GM12892 (cell line): Measurements from ENCODE around the gene PROKR1.

Experiments
- DNase-seq: peaks from one replicate; pipeline ENCODE4 v3.0.0; 2011; ENCODE audit not compliant: insufficient read length
- FAIRE-seq: peaks from 2 replicates; lab custom pipeline; 2011; peaks lifted over from hg19 to GRCh38; lab: Jason Lieb, UNC
- POLR2A ChIP-seq: IDR thresholded peaks from 2 replicates; pipeline ENCODE4 v1.6.1; 2011; ENCODE audit warnings: low read depth, low read length, control low read depth
- POLR2AphosphoS5 ChIP-seq: IDR thresholded peaks from 2 replicates; pipeline ENCODE4 v1.6.1; 2011; ENCODE audit warnings: low read depth, low read length, control low read depth
- TAF1 ChIP-seq: IDR thresholded peaks from 2 replicates; pipeline ENCODE4 v1.6.1; 2011; ENCODE audit warnings: low read depth, mild to moderate bottlenecking, control low read depth, low read length, borderline replicate concordance

The PROKR1 gene

DNA sequence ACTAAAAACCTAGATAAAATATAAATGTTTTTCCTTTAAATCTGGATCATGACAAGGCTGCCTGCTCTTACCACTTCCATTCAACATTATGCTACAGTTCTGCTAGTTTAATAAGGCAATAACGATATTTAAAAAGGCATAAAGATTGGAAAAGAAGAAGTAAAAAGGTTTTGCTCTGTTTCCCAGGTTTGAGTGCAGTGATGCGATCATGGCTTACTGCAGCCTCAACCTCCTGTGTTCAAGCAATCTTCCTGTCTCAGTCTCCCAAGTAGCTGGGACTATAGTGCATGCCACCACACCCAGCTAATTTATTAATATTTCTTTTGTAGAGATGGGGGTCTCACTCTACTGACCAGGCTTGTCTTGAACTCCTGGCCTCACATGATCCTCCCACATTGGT, 40.8 kb downstream of the PROKR1 start:
- no peak for DNase-seq
- no peak for FAIRE-seq
- no peak for TF ChIP-seq POLR2A
- TF ChIP-seq TAF1 = no peak
- TF ChIP-seq POLR2AphosphoS5 = no peak

DNA sequence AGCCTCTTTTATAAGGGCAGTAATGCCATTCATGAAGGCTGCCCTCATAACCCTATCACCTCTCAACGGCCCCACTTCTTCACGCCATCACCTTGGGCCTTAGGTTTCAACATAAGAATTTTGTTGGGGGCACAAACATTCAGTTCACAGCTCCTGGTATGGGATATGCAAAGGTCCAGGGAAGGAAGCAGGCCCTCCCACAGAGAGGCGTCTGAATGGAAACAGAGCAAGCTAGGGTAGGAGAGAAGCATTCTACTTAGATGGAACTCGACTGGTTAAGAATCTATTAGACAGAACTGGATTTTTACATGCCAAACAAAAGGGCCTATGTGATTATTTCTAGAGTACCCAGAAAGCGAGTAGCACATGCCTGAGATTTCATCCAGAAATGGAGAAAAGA, 42.8 kb downstream of the PROKR1 start:
- FAIRE-seq (no peak), DNase-seq (no peak)
- TF ChIP-seq POLR2AphosphoS5 = no peak
- no peak for TF ChIP-seq TAF1
- TF ChIP-seq POLR2A = no peak

DNA sequence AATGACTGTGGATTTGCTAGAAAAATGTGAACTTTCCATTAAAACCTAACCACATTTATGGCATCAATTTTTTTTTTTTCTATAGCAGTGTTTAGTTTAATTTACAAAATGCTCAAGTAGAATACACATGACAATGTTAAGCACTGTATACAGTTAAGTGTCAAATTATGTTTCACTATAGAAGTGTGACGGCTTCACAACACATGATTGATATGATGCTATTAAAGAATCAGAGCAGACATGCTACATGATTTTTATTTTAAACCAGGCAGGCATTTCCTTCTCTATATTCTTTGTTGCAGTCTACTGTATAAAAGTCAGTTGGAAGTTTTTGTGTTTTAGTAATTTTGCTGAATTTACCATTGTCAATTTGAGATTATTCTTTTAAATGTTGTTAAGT, 43.6 kb downstream of the PROKR1 start:
- FAIRE-seq (peak; percentile 42), DNase-seq (no peak)
- TF ChIP-seq POLR2A (no peak), TAF1 (no peak), POLR2AphosphoS5 (no peak)

DNA sequence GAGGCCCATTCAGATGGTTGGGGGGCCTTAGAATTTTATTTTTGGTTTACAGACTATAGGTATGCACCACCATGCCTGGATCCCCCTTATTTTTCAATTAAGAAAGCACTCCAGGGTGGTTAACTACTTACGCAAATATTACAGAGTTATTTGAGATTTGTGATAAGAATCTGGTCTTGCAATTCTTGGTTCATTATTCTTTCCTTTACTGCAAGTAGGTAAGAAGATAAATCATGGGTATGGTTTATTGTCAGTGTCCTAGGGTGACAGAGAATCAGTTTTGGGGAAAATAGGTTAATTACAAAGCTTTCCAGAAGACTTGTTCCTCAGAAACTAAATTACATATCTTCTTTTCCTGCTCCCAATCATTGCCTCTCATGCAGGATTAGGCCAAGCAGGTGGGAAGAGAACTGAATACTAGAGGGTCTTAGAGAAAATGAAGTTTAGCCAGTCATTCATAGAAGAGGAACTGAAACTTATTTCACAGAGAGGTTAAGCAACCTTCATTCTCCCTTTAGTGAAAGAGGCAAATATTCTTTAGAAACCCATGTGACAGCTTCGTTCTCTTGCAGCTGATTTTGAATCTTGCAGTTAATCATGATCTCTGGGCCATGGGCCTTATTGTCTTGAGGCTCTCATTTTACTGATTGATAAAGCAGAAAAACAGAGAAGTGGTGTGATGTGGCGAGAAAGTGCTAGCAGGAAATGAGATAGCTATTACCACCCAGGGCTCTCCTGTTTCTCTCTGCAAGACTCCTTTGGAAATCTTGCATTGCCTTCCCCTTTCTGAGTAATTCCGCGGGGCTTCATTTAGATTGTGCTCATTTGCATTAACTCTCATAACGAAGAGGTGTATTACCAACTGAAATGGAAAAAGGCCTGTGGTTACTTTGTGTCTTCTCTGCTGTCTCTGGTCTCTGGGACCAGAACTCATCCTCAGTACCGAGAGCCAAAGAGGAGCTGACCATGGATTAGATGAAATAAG, 46.5 kb downstream of the PROKR1 start:
- TF ChIP-seq POLR2A (no peak), POLR2AphosphoS5 (0 out of 2 replicates have a peak, but pooled peaks have one; percentile 35), TAF1 (no peak)
- peak; percentile 98 for FAIRE-seq
- DNase-seq = no peak

DNA sequence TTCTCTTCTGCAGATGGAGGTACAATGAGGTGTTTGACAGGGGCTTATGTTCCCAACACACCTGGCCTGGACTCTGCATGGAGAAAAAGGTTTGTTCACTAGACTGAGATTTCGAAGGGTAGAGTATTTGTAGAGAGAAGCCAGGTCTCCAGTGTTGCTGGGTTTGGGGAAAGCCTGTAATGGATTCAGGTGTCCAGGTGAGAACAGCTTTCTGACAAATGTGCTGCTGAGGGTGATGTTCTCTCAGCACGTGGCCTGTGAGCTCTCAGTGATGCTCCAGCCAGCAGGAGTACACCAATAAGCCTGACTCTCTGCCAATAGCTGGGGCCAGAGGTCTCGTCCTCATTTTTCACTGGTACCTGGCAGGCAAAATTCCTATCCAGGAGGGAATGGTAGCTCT, 47.5 kb downstream of the PROKR1 start:
- FAIRE-seq (peak; percentile 27), DNase-seq (no peak)
- TF ChIP-seq POLR2A = no peak
- TF ChIP-seq TAF1 = no peak
- no peak for TF ChIP-seq POLR2AphosphoS5

DNA sequence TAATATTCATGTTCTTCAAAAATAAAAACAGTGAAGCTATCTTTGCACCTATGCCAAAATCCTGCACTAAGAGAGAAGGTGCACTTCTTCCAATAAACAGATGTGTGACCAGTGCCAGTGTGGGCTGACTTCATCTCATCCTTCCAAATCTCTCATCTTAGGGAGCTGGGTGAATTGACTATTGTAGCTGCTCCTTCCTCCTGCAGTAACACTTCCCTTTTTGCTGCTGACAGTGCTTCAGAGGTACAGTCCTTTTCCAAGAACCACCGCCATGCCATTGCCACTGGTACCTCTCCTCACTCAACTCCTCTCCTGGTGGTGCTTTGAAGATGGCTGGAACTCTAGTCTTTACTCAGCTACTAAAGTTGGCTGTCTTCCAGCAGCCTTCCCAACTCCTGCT, 49.1 kb downstream of the PROKR1 start:
- FAIRE-seq (peak; percentile 44), DNase-seq (no peak)
- no peak for TF ChIP-seq POLR2AphosphoS5
- TF ChIP-seq POLR2A = no peak
- no peak for TF ChIP-seq TAF1

DNA sequence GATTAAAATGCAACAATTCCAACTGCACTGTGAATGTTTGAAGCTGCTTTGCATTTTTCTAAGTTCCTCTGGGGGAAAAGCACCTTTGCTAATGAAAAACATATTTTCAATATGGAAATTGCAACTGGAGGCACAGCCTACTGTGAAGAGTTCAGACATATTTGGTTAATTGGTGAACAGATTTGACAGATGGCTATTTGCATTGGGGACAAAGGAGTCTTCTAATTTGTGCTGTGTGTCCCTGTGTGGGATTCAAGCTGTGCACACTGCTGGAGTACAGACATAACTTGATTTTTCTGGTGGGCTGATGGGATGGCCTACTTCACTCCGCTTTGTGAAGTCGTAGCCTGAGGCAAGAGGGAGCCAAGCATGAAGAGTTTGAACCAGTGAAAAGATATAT, 50.6 kb downstream of the PROKR1 start:
- no peak for DNase-seq
- FAIRE-seq = no peak
- TF ChIP-seq POLR2A (no peak), TAF1 (no peak), POLR2AphosphoS5 (no peak)

DNA sequence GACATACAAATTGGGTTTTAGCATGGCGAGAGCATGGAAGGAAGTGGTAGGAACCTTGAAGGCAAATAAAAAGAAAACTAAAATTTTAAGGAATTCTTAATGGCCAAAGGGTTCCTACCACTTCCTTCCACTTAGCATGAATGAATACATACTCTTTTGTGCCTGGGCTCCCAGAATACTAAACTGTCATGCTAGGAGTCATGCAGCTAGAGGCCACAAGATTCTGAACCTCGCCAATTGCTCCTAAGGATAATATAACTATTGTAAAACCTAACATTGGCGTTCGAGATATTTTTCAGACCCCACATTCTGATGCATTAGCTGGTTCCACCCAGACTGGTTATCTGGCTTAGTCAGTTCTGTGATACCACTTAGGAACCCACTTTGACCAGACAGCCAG, 52.6 kb downstream of the PROKR1 start:
- TF ChIP-seq POLR2A (no peak), TAF1 (no peak), POLR2AphosphoS5 (no peak)
- DNase-seq (no peak), FAIRE-seq (no peak)

DNA sequence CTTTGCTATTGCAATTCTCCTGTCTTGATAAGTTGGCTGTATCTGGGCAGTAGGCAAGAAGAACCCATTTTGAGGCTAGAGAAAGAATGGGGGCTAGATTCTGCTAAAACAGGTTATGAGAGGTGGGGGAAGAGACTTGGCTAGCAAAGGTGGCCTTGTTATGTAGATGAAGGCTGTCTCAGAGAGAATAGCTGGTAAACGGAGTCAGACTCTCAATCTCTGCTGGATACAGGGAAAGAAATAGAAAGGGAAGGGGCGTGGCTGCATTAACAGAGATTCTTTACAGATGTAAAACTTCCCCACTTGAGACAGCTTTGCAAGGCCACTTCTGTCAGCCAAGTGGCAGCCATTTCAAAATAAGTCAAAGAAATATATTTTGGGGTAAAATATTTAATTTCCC, 53.2 kb downstream of the PROKR1 start:
- no peak for FAIRE-seq
- DNase-seq = no peak
- TF ChIP-seq POLR2A (no peak), TAF1 (no peak), POLR2AphosphoS5 (no peak)

DNA sequence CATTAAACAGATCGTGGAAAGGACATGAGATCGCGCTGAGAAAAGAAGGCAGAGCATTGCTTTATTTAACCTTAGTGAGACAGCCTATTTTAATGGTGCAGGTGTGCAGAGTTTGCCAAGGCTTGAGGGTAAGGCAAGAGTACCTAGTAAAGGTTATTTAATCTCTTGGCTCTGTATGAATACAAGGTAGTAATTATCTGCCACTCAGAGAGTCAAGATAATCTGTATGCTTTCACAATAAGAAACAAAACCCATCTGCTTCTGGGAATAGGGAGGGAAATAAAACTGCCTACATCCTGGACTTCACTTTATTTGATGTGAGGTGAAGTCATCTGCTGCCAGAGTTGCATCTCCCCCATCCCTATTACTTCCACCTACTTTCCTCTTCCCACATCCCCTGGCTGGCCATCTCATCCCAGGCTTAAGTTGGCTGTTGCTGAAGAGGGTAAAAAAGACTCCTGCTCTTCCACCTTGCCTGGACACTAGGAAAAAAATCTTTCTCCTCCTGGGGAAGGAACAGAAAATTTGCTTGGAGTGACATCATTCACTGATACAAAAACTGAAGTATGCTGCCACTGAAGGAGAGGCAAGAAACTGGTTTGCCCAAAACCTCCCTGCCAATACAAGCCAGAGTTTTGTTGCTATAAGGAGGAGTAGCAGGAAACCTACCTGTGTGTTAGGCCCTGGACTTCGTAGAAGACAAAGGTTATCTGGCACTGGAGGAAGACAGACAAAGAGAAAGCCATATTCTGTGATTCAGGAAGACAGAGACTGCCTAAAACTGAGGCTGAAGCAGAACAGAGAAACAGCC, 55.4 kb downstream of the PROKR1 start:
- peak; percentile 48 for FAIRE-seq
- TF ChIP-seq POLR2AphosphoS5 = no peak
- no peak for TF ChIP-seq POLR2A
- TF ChIP-seq TAF1 = no peak
- DNase-seq = no peak

DNA sequence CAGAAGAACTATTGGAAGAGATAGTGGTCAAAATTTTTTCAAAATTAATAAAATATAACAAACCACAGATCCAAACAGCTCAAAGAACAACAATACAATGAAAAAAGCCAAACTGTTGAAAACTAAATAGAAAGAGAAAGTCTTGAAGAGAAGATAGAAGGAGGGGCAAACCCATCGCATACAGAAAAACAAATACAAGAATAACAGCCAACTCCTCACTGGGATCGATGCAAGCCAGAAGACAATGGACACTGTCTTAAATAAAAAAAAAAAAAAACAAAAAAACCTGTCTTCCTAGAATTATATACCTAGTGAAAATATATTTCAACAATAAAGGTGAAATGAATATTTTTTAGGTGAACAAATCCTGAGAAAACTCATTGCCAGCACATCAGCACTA, 57.2 kb downstream of the PROKR1 start:
- DNase-seq = no peak
- FAIRE-seq = no peak
- no peak for TF ChIP-seq POLR2A
- no peak for TF ChIP-seq POLR2AphosphoS5
- TF ChIP-seq TAF1 = no peak

DNA sequence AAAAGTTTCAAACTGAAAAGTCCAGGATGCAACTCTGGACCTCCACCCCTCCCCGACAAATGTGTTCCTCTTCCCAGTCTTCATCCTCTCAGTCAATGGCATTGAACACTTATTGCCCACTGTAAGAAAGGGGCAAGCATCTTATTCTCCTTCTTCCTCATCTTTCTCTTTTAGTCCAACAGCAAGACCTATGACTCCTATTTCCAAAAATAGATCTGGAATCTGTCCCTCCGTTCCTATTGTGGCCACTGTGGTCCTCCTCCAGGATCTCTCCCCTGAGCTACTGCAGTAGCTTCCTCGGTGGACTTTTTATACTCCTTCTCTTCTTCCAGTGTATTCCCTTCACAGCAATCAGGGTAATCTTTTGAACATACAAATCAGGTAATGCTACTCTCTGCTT, 63.3 kb downstream of the PROKR1 start:
- TF ChIP-seq POLR2AphosphoS5 (no peak), POLR2A (no peak), TAF1 (no peak)
- no peak for FAIRE-seq
- DNase-seq = no peak
